HL-60 (cell line): ENCODE measurements around the gene CCT8.

Experiments used
- DNase-seq, 2 experiments: peaks; one replicate each; pipeline ENCODE4 v3.0.0-alpha.2; 2010 to 2020; ENCODE audit warnings: low read depth in 1 of 2, low spot score in 1 of 2
- H3K27ac ChIP-seq: fragments of 250-450 bp; sonication (Bioruptor Pico); replicated peaks from 2 replicates; pipeline ENCODE4 v1.5.1; 2020; ENCODE audit warnings: mild to moderate bottlenecking, moderate library complexity
- H3K27me3 ChIP-seq: fragments of 250-450 bp; sonication (Bioruptor Pico); 2 replicates; pipeline ENCODE4 v1.5.1; 2021; ENCODE audit warnings: mild to moderate bottlenecking, moderate library complexity; ENCODE audit not compliant: insufficient read depth, poor library complexity, severe bottlenecking
- H3K4me3 ChIP-seq: replicated peaks from 2 replicates; pipeline ENCODE4 v1.5.1; 2011; ENCODE audit warnings: mild to moderate bottlenecking, control low read depth, low read length; ENCODE audit not compliant: insufficient read depth
- CTCF ChIP-seq: IDR thresholded peaks from one replicate; pipeline ENCODE4 v1.5.1; 2011; ENCODE audit warnings: low read length, control low read depth, inconsistent platforms; ENCODE audit not compliant: insufficient read depth
- GABPA ChIP-seq: IDR thresholded peaks from 2 replicates; pipeline ENCODE4 v1.6.1; 2012; ENCODE audit warnings: low read depth
- POLR2AphosphoS5 ChIP-seq: IDR thresholded peaks from 2 replicates; pipeline ENCODE4 v1.6.1; 2012; ENCODE audit warnings: low read depth
- REST ChIP-seq: IDR thresholded peaks from 2 replicates; pipeline ENCODE4 v1.6.1; 2012; ENCODE audit warnings: low read depth; ENCODE audit not compliant: insufficient replicate concordance
- SPI1 ChIP-seq: IDR thresholded peaks from 2 replicates; pipeline ENCODE4 v1.6.1; 2012; ENCODE audit warnings: low read depth, mild to moderate bottlenecking, borderline replicate concordance

CCT8 gene

DNA sequence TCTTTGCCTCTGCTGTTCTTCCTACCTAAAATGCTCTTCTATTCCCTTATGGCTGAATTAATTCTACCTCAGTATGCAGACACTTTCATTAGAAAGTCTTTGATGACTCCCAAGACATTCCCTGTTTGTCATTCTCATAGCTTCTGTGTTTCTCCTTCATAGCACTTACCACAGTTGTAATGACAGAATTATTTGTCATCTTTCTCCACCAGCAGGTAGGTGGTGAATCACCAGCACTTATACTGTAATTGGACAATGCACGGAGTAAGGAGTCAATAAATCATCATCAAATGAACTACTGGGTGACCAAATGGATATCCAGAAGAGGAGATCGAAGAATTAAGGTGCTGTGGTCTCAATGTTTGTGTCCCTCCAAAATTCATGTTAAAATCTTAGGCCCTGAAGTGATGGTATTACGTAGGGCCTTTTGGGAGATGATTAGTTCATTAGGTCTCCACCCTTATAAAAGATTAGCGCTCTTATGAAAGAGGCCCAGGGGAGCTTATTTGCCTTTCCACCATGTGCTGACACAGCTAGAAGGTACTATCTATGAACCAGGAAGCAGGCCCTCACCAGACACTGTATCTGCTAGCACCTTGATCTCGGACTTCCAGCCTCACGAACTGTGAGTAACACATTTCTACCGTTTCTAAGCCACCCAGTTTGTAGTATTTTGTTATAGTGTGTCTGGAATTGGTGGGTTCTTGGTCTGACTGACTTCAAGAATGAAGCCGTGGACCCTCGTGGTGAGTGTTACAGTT lies 2.4 kb upstream of the CCT8 start:
- no peak overlapping the region for H3K4me3 ChIP-seq
- no peak for TF ChIP-seq SPI1
- no peak for TF ChIP-seq GABPA
- no peak for TF ChIP-seq REST
- TF ChIP-seq CTCF: no peak
- no peak for TF ChIP-seq POLR2AphosphoS5
- H3K27me3 ChIP-seq: no peaks in the 10 kb centered on the region
- DNase-seq: no peak
- peak overlapping the region; percentile 54 for H3K27ac ChIP-seq

GRCh38 chr21:29074783-29075182 lies 1.3 kb upstream of the CCT8 start:
- DNase-seq: peak in 1 of 2 experiments; percentile 67
- TF ChIP-seq SPI1 (no peak), CTCF (no peak), POLR2AphosphoS5 (no peak), REST (no peak), GABPA (no peak)
- Histone ChIP-seq H3K4me3 (no peak overlapping the region), H3K27ac (no peak overlapping the region), H3K27me3 (no peaks in the 10 kb centered on the region)

GRCh38 chr21:29074007-29074376 lies 544 bp upstream of the CCT8 start:
- no peak for TF ChIP-seq GABPA
- TF ChIP-seq CTCF: no peak
- no peak for TF ChIP-seq REST
- TF ChIP-seq SPI1: no peak
- TF ChIP-seq POLR2AphosphoS5: no peak
- DNase-seq: no peak
- peak overlapping the region; percentile 95 for H3K27ac ChIP-seq
- peak overlapping the region; percentile 91 for H3K4me3 ChIP-seq
- no peaks in the 10 kb centered on the region for H3K27me3 ChIP-seq
